Breast epithelium (tissue), 4 donors: ENCODE data around the gene KAT8. TPM values are rescaled to one million over a fixed set of nuclear protein-coding genes. Genes with fewer than 3 reads are reported as not detected.
"Not testable (repeated sequence)": the region's sequence is repeated elsewhere in the genome, so short reads cannot be mapped to it uniquely, and the experiment has no call there.

ENCODE experiments used
- DNase-seq, 2 donors: peaks; one replicate each; pipeline ENCODE4 v3.0.0-alpha.2; 2019; ENCODE audit warnings: low spot score in 2 of 2
- H3K27ac ChIP-seq, 2 donors: fragments of 200-600 bp; sonication (generic) in 1 of 2; one replicate each; pipeline ENCODE4 v1.5.1; 2016 to 2019; ENCODE audit warnings: mild to moderate bottlenecking in 1 of 2
- H3K27me3 ChIP-seq, 2 donors: fragments of 200-600 bp; sonication (generic) in 1 of 2; one replicate each; pipeline versions ENCODE4 v1.5.1 to v1.6.0; 2017 to 2019; ENCODE audit warnings: control low read depth in 1 of 2, mild to moderate bottlenecking in 1 of 2
- H3K36me3 ChIP-seq: fragments of 200-600 bp; one replicate; pipeline ENCODE4 v1.5.1; 2019
- H3K4me1 ChIP-seq, 2 donors: fragments of 200-600 bp; sonication (generic); one replicate each; pipeline ENCODE4 v1.5.1; 2016 to 2019; ENCODE audit warnings: control low read depth in 1 of 2
- H3K4me3 ChIP-seq, 3 donors: fragments of 200-600 bp; sonication (generic); 1 replicate in 2 of 3; 2 replicates in 1 of 3; pipeline ENCODE4 v1.5.1; 2016 to 2019; ENCODE audit warnings: mild to moderate bottlenecking in 3 of 3, moderate library complexity in 2 of 3
- H3K9me3 ChIP-seq, 2 donors: fragments of 200-600 bp; sonication (generic) in 1 of 2; one replicate each; pipeline ENCODE4 v1.5.1; 2016 to 2019; ENCODE audit warnings: control low read depth in 1 of 2
- POLR2A ChIP-seq: fragments of 450-650 bp; IDR thresholded peaks from one replicate; pipeline ENCODE4 v1.6.1; 2016; ENCODE audit warnings: antibody characterized with exemption, mild to moderate bottlenecking, moderate library complexity
- POLR2AphosphoS5 ChIP-seq, 3 donors: sonication (generic); formaldehyde crosslinking; IDR thresholded peaks; one replicate each; pipeline ENCODE4 v1.6.1; 2017; ENCODE audit warnings: antibody characterized with exemption in 3 of 3
- intact Hi-C: fragments of 100-400 bp; cut with DNase I; formaldehyde crosslinking; loops from one replicate; pipeline ENCODE4 v1.15.1; 2023; ENCODE audit warnings: low total_unique reads
- total RNA-seq, 3 donors: library from RNA; depleted of rRNA; stranded (reverse); fragments of >200 nt; gene quantifications; one replicate each; pipeline ENCODE4 v1.1.0, GENCODE V29; 2016
- TF ChIP-seq, protein P1 (sequence below), 3 donors: fragments of 450-650 bp; IDR thresholded peaks; one replicate each; pipeline ENCODE4 v1.5.1; 2016 to 2017; ENCODE audit warnings: antibody characterized with exemption in 3 of 3, mild to moderate bottlenecking in 3 of 3, moderate library complexity in 3 of 3

KAT8 gene
- total RNA-seq, 3 donors from 2014 or later: 53.6 to 85.0 (median 67.8) TPM

DNA sequence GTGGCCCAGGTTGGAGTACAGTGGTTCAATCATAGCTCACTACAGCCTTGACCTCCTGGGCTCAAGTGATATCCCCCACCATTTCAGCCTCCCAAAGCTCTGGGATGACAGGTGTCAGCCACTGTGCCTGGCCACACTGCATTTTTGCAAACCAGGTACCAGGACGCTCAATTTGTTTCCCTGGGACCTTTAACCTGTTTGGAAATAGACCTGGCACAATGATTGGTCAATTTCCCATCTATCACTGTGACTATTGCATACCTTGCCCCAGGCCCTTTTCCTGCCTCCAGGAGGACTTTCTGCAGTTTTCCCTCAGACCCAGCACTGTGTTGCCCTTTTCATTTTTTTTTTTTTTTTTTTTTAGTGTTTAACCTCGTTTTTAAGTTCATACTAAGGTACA lies 51.4 kb downstream of the KAT8 start:
- no peak for DNase-seq
- Histone ChIP-seq H3K9me3 (no peaks in the 10 kb centered on the region), H3K27ac (no peak overlapping the region), H3K36me3 (no peaks in the 10 kb centered on the region), H3K4me1 (no peaks in the 10 kb centered on the region), H3K4me3 (no peak overlapping the region), H3K27me3 (no peaks in the 10 kb centered on the region)
- TF ChIP-seq POLR2A: no peak
- TF ChIP-seq, protein P1, sequence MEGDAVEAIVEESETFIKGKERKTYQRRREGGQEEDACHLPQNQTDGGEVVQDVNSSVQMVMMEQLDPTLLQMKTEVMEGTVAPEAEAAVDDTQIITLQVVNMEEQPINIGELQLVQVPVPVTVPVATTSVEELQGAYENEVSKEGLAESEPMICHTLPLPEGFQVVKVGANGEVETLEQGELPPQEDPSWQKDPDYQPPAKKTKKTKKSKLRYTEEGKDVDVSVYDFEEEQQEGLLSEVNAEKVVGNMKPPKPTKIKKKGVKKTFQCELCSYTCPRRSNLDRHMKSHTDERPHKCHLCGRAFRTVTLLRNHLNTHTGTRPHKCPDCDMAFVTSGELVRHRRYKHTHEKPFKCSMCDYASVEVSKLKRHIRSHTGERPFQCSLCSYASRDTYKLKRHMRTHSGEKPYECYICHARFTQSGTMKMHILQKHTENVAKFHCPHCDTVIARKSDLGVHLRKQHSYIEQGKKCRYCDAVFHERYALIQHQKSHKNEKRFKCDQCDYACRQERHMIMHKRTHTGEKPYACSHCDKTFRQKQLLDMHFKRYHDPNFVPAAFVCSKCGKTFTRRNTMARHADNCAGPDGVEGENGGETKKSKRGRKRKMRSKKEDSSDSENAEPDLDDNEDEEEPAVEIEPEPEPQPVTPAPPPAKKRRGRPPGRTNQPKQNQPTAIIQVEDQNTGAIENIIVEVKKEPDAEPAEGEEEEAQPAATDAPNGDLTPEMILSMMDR (IDR thresholded peaks at IDR 0.05): no peak
- TF ChIP-seq POLR2AphosphoS5 (IDR thresholded peaks at IDR 0.05): no peak
- intact Hi-C loops: no loop called here

DNA sequence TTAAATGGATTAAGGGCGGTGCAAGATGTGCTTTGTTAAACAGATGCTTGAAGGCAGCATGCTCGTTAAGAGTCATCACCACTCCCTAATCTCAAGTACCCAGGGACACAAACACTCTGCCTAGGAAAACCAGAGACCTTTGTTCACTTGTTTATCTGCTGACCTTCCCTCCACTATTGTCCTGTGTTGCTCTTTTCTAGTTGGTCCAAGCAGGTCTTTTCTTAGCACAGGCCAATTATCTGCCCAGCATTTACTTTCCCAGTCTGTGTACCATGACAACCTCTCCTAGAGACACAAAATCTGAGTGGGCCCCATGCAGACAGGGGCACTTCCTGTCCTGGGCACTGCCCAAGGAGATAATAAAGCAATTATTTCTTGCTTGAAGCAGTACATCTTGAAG lies 52.6 kb downstream of the KAT8 start:
- H3K9me3 ChIP-seq, H3K27me3 ChIP-seq, H3K4me3 ChIP-seq, H3K27ac ChIP-seq, DNase-seq, H3K4me1 ChIP-seq, H3K36me3 ChIP-seq, intact Hi-C loops: not testable (repeated sequence)

DNA sequence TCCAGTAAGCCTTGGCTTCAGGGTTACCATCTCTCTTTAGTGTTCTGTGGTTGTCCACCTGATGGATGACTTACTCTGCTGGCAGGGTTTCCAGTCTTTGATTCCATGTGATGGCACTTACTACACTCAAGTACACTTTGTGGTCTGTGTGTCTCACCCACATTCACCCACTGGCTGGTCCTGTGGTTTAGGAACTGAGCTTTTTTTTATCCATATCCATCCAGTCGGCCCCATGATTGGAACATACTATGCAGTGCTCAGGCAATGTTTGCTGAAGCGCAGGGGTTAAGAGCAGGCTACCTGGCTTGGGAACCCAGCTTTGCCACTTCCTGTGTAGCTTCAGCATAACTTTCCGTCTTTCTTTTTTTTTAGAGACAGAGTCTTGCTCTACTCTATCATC lies 59.7 kb downstream of the KAT8 start:
- no peaks in the 10 kb centered on the region for H3K9me3 ChIP-seq
- no peaks in the 10 kb centered on the region for H3K36me3 ChIP-seq
- H3K4me3 ChIP-seq: no peak overlapping the region
- no peak overlapping the region for H3K27ac ChIP-seq
- intact Hi-C loops: no loop called here
- H3K27me3 ChIP-seq: no peaks in the 10 kb centered on the region
- TF ChIP-seq POLR2A: no peak
- TF ChIP-seq POLR2AphosphoS5 (IDR thresholded peaks at IDR 0.05): no peak
- TF ChIP-seq, protein P1 (IDR thresholded peaks at IDR 0.05): no peak
- peaks cover 0 to 8% of the 10 kb centered on the region in 2 donors for H3K4me1 ChIP-seq
- no peak for DNase-seq

- Histone ChIP-seq H3K4me1 (peaks cover 0 to 16% of the 10 kb centered on the region in 2 donors), H3K4me3 (peak overlapping the region; percentile 80 to 81 (median 81)), H3K36me3 (no peaks in the 10 kb centered on the region), H3K27me3 (no peaks in the 10 kb centered on the region), H3K27ac (peak overlapping the region; percentile 96), H3K9me3 (no peaks in the 10 kb centered on the region)
- TF ChIP-seq POLR2A (no peak), POLR2AphosphoS5 (IDR thresholded peaks at IDR 0.05) (no peak)
- TF ChIP-seq, protein P1 (IDR thresholded peaks at IDR 0.05): no peak
- DNase-seq: peak in 1 of 2 donors; percentile 20
- intact Hi-C loops: no loop called here
Measured at GRCh38 chr16:31179219-31179746, 61.8 kb downstream of the KAT8 start.

- H3K27me3 ChIP-seq: no peaks in the 10 kb centered on the region
- H3K27ac ChIP-seq: peak within 1 kb of the TSS; percentile 96
- DNase-seq: peak; percentile 88 to 96
- H3K9me3 ChIP-seq: no peaks in the 10 kb centered on the region
- intact Hi-C loops: no loop called here
- no peaks in the 10 kb centered on the region for H3K36me3 ChIP-seq
- TF ChIP-seq, protein P1 (IDR thresholded peaks at IDR 0.05): peak in 2 of 3 donors; percentile 38 to 42
- TF ChIP-seq POLR2A: peak; percentile 99
- peak; percentile 100 for TF ChIP-seq POLR2AphosphoS5 (IDR thresholded peaks at IDR 0.05)
- peak within 1 kb of the TSS; percentile 80 to 81 (median 81) for H3K4me3 ChIP-seq
- H3K4me1 ChIP-seq: peaks cover 0 to 16% of the 10 kb centered on the region in 2 donors
Measured at GRCh38 chr16:31179747-31180459, 62.4 kb downstream of the KAT8 start, which contains the start of gene FUS. Gene FUS (plus strand): TSS chr16:31180139. CDS start chr16:31180215, 76 bp downstream.

Other genes starting within 250 kb of the KAT8 start
- gene BCL7C, start 223.6 kb upstream of the KAT8 start, total RNA-seq: 10 to 100 TPM; 29.4 to 47.2 (median 36.2) TPM
- 1 to 10 TPM; 2.6 to 4.5 (median 3.4) TPM for gene CTF1, start 221.1 kb upstream of the KAT8 start, total RNA-seq
- 10 to 100 TPM in 1 of 3 donors, 1 to 10 TPM in 2; 4.5 to 12.7 (median 9.2) TPM for gene FBXL19, start 194.1 kb upstream of the KAT8 start, total RNA-seq
- gene ORAI3, start 168.6 kb upstream of the KAT8 start, total RNA-seq: 10 to 100 TPM; 20.0 to 40.5 (median 25.9) TPM
- gene SETD1A, start 159.9 kb upstream of the KAT8 start, total RNA-seq: 1 to 10 TPM; 4.8 to 5.6 (median 5.1) TPM
- 10 to 100 TPM; 12.1 to 27.8 (median 26.9) TPM for gene HSD3B7, start 132.5 kb upstream of the KAT8 start, total RNA-seq
- gene STX1B, start 107.0 kb upstream of the KAT8 start, total RNA-seq: 1 to 10 TPM; 1.6 to 2.6 (median 2.6) TPM
- 10 to 100 TPM; 44.3 to 59.0 (median 52.2) TPM for gene STX4, start 84.1 kb upstream of the KAT8 start, total RNA-seq
- gene ZNF668, start 43.4 kb upstream of the KAT8 start, total RNA-seq: 1 to 10 TPM; 6.7 to 8.9 (median 8.8) TPM
- 10 to 100 TPM; 12.5 to 17.3 (median 13.1) TPM for gene ZNF646, start 43.2 kb upstream of the KAT8 start, total RNA-seq
- gene PRSS53, start 28.7 kb upstream of the KAT8 start, total RNA-seq: 1 to 10 TPM; 1.3 to 2.0 (median 1.3) TPM
- gene VKORC1, start 22.9 kb upstream of the KAT8 start, total RNA-seq: 100 to 1,000 TPM in 1 of 3 donors, 10 to 100 TPM in 2; 82.6 to 143 (median 86.3) TPM
- 10 to 100 TPM; 31.8 to 33.6 (median 33.5) TPM for gene BCKDK, start 9.3 kb upstream of the KAT8 start, total RNA-seq
- 10 to 100 TPM in 2 of 3 donors, not detected in 1; 23.6 to 54.4 TPM for gene PRSS8, start 18.1 kb downstream of the KAT8 start, total RNA-seq
- gene PRSS36, start 32.4 kb downstream of the KAT8 start, total RNA-seq: 1 to 10 TPM in 2 of 3 donors, under 1 TPM in 1; 0.98 to 8.3 (median 2.0) TPM
- gene FUS, start 62.5 kb downstream of the KAT8 start, total RNA-seq: 10 to 100 TPM; 59.0 to 78.3 (median 73.9) TPM
- 10 to 100 TPM; 32.9 to 50.2 (median 35.7) TPM for gene PYCARD, start 85.1 kb downstream of the KAT8 start, total RNA-seq
- gene TRIM72, start 96.5 kb downstream of the KAT8 start, total RNA-seq: under 1 TPM in 2 of 3 donors, not detected in 1; under 0.01 TPM
- gene PYDC1, start 99.5 kb downstream of the KAT8 start, total RNA-seq: not detected
- 10 to 100 TPM in 1 of 3 donors, 1 to 10 TPM in 2; 5.2 to 23.5 (median 8.0) TPM for gene ITGAM, start 142.3 kb downstream of the KAT8 start, total RNA-seq
- gene ITGAX, start 237.5 kb downstream of the KAT8 start, total RNA-seq: 10 to 100 TPM in 1 of 3 donors, 1 to 10 TPM in 2; 3.6 to 16.8 (median 5.1) TPM